Activated CD4-positive, CD25-positive, alpha-beta regulatory T cell treated with anti-CD3 and anti-CD28 coated beads, Interleukin-2, amount 50 U/mL, for 24 hours (primary cell): Measurements from ENCODE around the gene TGM2.

Source experiments
- ATAC-seq, 2 donors: fragments of 150-1000 bp; cut with Tn5 transposase; one replicate each; pipeline ENCODE4 v1.10.0; 2021; ENCODE audit warnings: mild to moderate bottlenecking in 1 of 2, moderate library complexity in 1 of 2

Gene TGM2

GRCh38 chr20:38175304-38176180 is 10.5 kb upstream of the TGM2 start:
- no peak for ATAC-seq

- no peak for ATAC-seq
These were observed 8.4 kb upstream of the TGM2 start for GRCh38 chr20:38173237-38174156.

DNA sequence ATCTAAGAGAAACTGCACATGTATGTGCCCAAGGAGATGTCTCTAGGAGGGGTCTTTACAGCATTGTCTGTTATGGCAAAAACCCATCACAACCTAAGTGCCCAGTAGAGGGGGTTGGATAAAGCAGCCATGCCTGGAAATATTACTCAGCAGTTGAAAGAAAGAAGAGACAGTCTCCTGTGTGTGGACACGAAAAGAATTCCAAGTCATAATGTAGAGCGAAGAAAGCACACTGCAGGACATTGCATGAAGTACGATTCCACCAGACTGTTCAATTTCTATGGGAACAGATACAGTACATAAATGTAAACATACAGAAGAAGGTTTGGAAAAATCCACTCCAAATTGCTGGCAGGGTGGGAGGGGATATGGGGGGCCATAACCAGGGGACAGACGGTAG is 7.3 kb upstream of the TGM2 start:
- ATAC-seq: no peak

DNA sequence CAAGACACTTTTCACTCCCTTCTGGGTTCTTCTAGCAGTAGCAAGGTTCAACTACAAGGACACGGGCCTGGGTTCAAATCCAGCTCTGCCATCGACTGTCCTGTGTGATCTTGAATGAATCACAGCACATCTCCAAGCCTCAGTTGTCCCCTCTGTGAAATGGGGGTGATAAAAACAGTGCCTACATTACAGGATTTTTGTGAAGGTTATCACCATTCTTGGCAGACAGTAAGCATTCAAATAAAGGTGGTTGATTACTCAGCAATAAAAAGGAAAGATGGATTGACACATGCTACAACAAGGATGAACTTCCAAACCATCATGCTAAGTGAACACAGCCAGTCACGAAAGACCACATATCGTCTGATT is 6.6 kb upstream of the TGM2 start:
- ATAC-seq: no peak

- no peak for ATAC-seq
These were observed 6.0 kb upstream of the TGM2 start for GRCh38 chr20:38170826-38171674.

- no peak for ATAC-seq
These were observed 5.3 kb upstream of the TGM2 start for GRCh38 chr20:38170219-38170825.

GRCh38 chr20:38169636-38170193 is 4.6 kb upstream of the TGM2 start:
- no peak for ATAC-seq

GRCh38 chr20:38168791-38169589 is 3.9 kb upstream of the TGM2 start:
- ATAC-seq: no peak

DNA sequence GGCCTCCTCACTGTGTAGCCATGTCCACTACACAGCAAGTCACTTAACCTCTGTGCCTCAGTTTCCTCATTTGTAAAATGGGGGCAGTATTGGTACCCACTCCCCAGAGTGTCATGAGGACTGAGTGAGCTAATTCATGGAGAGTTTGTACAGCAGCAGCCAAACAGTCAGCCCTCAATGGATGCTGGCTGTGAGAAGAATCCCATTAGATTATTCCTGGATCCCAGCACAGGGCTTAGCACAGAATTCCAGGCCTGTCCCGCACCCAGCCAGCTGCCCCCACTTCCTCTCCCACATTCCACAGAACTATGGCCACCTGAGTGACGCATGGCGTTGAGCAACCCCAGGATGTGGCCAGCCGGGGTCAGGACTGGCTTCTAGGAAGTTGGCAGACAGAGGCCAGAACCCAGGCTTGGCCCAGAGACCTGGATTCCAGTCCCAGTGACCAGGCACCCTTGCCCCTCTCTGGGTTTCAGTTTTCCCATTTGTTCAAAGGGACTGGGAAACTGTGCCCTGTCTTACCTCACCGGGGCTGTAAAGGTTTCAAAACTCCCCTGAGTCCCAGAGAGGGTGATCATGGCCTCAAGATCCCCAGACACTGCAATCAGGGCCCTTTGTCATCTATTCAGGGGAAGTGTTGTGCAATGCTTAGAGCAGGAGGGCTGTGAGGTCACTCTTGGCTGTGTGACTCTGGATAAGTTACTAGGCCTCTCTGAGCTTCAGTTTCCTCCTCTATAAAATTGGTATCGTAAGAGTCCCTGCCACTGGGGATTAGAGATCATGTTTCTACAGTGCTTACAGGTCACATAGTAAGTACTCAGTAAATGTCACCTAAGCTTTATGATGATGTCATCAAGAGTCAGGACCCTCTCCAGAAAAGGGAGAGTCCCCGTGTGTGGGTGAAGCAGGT is 3.0 kb upstream of the TGM2 start:
- no peak for ATAC-seq

- no peak for ATAC-seq
These were observed 2.3 kb upstream of the TGM2 start for GRCh38 chr20:38167328-38167850.

DNA sequence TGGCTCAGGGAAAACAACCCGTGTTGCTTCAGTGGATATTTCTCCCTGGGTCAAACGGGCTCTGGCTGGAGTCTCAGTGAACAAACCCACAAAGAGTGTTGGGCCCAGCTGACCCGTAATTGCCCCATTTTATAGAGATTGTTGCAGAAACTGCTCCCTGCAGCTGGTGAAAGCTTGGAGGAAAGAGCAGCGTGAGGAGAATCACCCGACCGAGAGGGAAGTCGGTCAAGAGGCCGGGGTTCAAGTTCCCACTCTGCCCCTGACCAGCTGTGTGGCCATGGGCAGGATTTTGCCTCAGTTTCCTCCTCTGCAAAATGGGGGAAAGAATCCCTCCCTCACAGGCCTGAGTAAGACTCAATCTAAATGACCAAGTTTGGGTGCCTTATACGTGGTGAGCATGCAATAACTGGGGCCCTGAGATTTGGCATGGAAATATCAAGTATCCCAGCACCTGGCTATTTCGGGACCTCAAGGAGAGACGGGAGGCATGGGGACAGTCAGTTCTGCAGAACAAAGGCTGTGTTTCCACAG is 1.7 kb upstream of the TGM2 start:
- no peak for ATAC-seq

GRCh38 chr20:38165966-38166702 is 1.1 kb upstream of the TGM2 start:
- ATAC-seq: no peak

GRCh38 chr20:38164624-38165088 is 414 bp downstream of the TGM2 start:
- ATAC-seq: no peak

DNA sequence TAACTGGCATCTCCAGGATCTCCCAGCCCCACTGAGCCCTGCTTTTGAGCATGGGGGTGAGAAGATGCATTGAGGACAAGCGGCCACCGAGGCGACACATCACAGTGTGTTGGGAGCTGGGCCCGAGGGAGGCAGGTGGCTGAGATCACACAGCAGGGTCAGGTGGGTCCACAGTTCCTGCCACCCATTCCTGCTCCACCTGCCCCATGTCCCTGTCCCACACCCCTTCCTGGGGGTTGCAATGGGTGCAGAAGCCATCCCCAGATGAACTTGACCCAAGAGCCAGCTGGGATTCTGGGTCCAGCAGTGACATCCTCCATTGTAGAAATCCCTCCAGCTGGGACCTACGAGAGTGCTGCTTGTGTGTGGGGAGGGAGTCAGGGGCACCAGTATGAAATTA is 1.0 kb downstream of the TGM2 start:
- no peak for ATAC-seq

DNA sequence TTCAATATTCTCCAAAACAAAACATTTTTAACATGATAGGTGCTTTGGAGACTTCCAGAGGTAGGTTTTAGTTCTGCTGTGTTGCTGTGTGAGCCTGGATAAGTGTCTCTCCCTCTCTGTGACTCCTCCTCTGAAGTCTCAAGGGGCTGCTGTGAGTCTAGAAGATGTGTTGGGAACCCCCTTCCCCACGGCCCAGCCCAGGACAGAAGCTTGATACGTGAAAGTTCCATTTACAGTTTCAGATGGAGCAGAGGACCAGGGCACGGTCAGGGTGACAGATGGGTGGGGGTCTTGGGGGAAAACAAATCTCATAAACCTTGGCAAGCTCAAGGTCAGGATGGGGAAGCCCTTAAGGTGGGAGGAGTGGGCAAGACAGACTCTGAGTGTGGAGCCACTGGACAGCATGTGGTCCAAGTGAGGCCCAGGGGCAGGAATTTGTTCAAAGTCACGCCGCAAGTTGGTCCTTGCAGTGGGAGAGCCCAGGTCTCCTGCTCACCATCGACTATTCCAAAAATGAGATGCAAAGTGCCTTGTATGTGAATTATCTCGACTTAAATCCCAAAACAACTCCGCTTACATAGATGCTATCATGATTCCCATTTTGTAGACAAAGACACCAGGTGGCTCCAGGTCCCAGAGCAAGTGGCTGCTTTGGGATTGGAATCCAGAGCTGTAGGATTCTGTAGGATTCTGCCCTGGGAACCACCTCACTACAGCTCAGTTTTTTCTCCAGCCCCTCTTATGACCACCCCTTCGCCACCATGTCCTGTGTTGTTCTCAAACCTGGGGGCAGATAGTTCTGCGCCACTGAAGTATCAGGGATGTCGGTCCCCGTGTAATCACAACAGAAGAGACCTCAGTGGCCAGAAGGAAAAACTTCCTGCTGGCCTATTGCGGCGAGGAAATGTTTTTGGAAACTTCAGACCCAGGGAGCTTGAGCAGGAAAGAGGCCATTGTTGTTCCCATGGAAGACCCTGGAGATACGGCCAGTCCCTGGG is 1.9 kb downstream of the TGM2 start:
- no peak for ATAC-seq

DNA sequence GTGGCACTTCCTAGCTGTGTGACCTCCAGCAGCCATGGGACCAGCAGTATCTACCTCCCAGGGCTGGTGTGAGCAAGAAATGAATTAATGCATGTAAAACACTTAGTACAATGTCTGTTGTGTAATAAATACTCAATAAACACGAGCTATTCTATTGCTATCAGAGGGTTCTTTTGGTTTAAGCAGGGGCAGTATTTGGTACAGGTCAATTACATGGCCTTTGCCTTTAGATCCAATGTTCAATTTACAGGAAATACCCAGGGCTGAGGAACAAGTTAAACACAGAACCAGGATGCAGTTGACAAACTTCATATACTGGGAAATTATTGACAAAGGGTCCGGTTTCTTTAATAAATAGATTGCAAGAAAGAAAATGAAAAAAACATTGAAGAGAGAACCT is 2.9 kb downstream of the TGM2 start:
- ATAC-seq: no peak

DNA sequence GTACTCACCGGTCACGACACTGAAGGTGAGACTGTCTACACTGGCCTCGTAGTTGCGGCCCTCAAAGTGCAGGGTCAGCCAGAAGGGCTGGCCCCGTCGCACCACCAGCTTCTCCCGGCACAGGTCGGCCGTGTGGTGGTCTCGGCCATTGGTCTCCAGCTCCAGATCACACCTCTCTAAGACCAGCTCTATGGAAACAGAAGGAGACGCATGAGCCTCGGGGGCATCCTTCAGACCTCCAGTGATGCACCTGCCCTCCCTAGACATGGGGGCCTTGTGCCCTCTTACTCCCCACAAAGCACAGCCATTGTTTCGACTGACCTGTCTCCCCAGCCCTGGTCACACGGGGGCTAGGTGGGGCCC is 3.7 kb downstream of the TGM2 start:
- ATAC-seq: no peak
